ENCODE results near the gene PDE6D. TPM values are rescaled to one million over a fixed set of nuclear protein-coding genes. Genes with fewer than 3 reads are reported as not detected.

PDE6D gene
- 10 to 100 TPM; 21.6 to 29.2 (median 22.8) TPM for total RNA-seq
- total RNA-seq (2013): 35.0 TPM

GRCh38 chr2:231780909-231781797, at the start of gene PDE6D:
TSS of gene PDE6D (minus strand) at chr2:231781282. CDS start at chr2:231781114, 168 bp downstream.
- TF ChIP-seq CTCF (IDR thresholded peaks at IDR 0.05): no peak
- ATAC-seq: peak; percentile 90 to 96 (median 93)
- H3K4me1 ChIP-seq (ENCODE audit: control insufficient read depth, insufficient read depth, low read length): peaks cover 18% of the 10 kb centered on the region
- no peaks in the 10 kb centered on the region for H3K27me3 Mint-ChIP-seq (ENCODE audit: low read depth in 2 of 2)
- no peaks in the 10 kb centered on the region for H3K9me3 Mint-ChIP-seq
- no peaks in the 10 kb centered on the region for H3K36me3 ChIP-seq (ENCODE audit: control insufficient read depth, insufficient read depth, low read length)
- under 1% methylated on average over 67 of the region's 67 CpGs for WGBS (ENCODE audit: insufficient coverage)
- no peaks in the 10 kb centered on the region for H3K36me3 Mint-ChIP-seq
- H3K9me3 ChIP-seq (ENCODE audit: control insufficient read depth, insufficient read depth, low read length): no peaks in the 10 kb centered on the region
- peak within 1 kb of the TSS; percentile 98 for H3K4me3 Mint-ChIP-seq
- peak within 1 kb of the TSS; percentile 86 for H3K4me3 ChIP-seq (ENCODE audit: low read length)
- DNase-seq: peak; percentile 97 to 98
- H3K27ac Mint-ChIP-seq: peak within 1 kb of the TSS; percentile 98
- intact Hi-C loops (cut with micrococcal nuclease): loop anchor here (2.0 to 5.0 kb wide), 2 partner anchors 74 to 114 kb away; no protein-coding TSS in a partner anchor
- peak within 1 kb of the TSS; percentile 89 for H3K27ac ChIP-seq (ENCODE audit: low read length)
- H3K4me1 Mint-ChIP-seq: peaks cover 54 to 63% of the 10 kb centered on the region in 2 donors
- no peaks in the 10 kb centered on the region for H3K27me3 ChIP-seq (ENCODE audit: control insufficient read depth, insufficient read depth, low read length)

GRCh38 chr2:231821908-231822307, 40.8 kb upstream of the PDE6D start:
- H3K4me1 ChIP-seq (ENCODE audit: control insufficient read depth, insufficient read depth, low read length): no peaks in the 10 kb centered on the region
- peak in 1 of 2 donors; percentile 0 for DNase-seq
- Mint-ChIP-seq H3K27me3 (ENCODE audit: low read depth in 2 of 2) (no peaks in the 10 kb centered on the region), H3K4me1 (no peaks in the 10 kb centered on the region), H3K36me3 (no peaks in the 10 kb centered on the region), H3K27ac (no peak overlapping the region), H3K4me3 (no peak overlapping the region), H3K9me3 (no peaks in the 10 kb centered on the region)
- H3K4me3 ChIP-seq (ENCODE audit: low read length): no peak overlapping the region
- no peak for ATAC-seq
- intact Hi-C loops (cut with micrococcal nuclease): no loop called here
- no peak for TF ChIP-seq CTCF (IDR thresholded peaks at IDR 0.05)
- no peaks in the 10 kb centered on the region for H3K9me3 ChIP-seq (ENCODE audit: control insufficient read depth, insufficient read depth, low read length)
- no peaks in the 10 kb centered on the region for H3K36me3 ChIP-seq (ENCODE audit: control insufficient read depth, insufficient read depth, low read length)
- 25% methylated on average over 2 of the region's 3 CpGs for WGBS (ENCODE audit: insufficient coverage)
- H3K27me3 ChIP-seq (ENCODE audit: control insufficient read depth, insufficient read depth, low read length): no peaks in the 10 kb centered on the region
- no peak overlapping the region for H3K27ac ChIP-seq (ENCODE audit: low read length)

GRCh38 chr2:231820786-231821303, 39.8 kb upstream of the PDE6D start:
- no peaks in the 10 kb centered on the region for H3K27me3 Mint-ChIP-seq (ENCODE audit: low read depth in 2 of 2)
- WGBS (ENCODE audit: insufficient coverage): 79% methylated on average over 12 of the region's 12 CpGs
- ATAC-seq: no peak

More at GRCh38 chr2:231820786-231821303, 39.8 kb upstream of the PDE6D start:
- Mint-ChIP-seq H3K4me1 (no peaks in the 10 kb centered on the region), H3K27ac (no peak overlapping the region), H3K9me3 (no peaks in the 10 kb centered on the region), H3K4me3 (no peak overlapping the region), H3K36me3 (no peaks in the 10 kb centered on the region)
- Histone ChIP-seq H3K27me3 (ENCODE audit: control insufficient read depth, insufficient read depth, low read length) (no peaks in the 10 kb centered on the region), H3K4me3 (ENCODE audit: low read length) (no peak overlapping the region), H3K9me3 (ENCODE audit: control insufficient read depth, insufficient read depth, low read length) (no peaks in the 10 kb centered on the region), H3K27ac (ENCODE audit: low read length) (no peak overlapping the region), H3K4me1 (ENCODE audit: control insufficient read depth, insufficient read depth, low read length) (no peaks in the 10 kb centered on the region), H3K36me3 (ENCODE audit: control insufficient read depth, insufficient read depth, low read length) (no peaks in the 10 kb centered on the region)
- intact Hi-C loops (cut with micrococcal nuclease): no loop called here
- DNase-seq: peak in 1 of 2 donors; percentile 0
- TF ChIP-seq CTCF (IDR thresholded peaks at IDR 0.05): no peak
